Heart right ventricle (tissue), 16 donors: ENCODE data around the gene YY1. TPM values are rescaled to one million over a fixed set of nuclear protein-coding genes. Genes with fewer than 3 reads are reported as not detected.
"Not testable (repeated sequence)": the region's sequence is repeated elsewhere in the genome, so short reads cannot be mapped to it uniquely, and the experiment has no call there.

Source experiments
- ATAC-seq, 8 donors: fragments of 200-7000 bp; cut with Tn5 transposase; one replicate each; pipeline ENCODE4 v1.9.1; 2020; ENCODE audit warnings: mild to moderate bottlenecking in 8 of 8, moderate library complexity in 8 of 8, moderate number of reproducible peaks in 1 of 8
- DNase-seq, 2 donors: peaks; one replicate each; pipeline ENCODE4 v3.0.0-alpha.2; 2020
- H3K27ac ChIP-seq, 10 donors: fragments of 200-600 bp; sonication (generic) in 2 of 10; one replicate each; pipeline versions ENCODE4 v1.5.0 to v1.8.0; 2020 to 2022; ENCODE audit warnings: mild to moderate bottlenecking in 3 of 10
- H3K27me3 ChIP-seq, 7 donors: fragments of 200-600 bp; one replicate each; pipeline ENCODE4 v1.8.0; 2021 to 2022; ENCODE audit warnings: mild to moderate bottlenecking in 2 of 7
- H3K36me3 ChIP-seq, 9 donors: fragments of 200-600 bp; sonication (generic) in 1 of 9; one replicate each; pipeline versions ENCODE4 v1.5.0 to v1.8.0; 2020 to 2022; ENCODE audit warnings: mild to moderate bottlenecking in 2 of 9
- H3K4me1 ChIP-seq, 9 donors: fragments of 200-600 bp; sonication (generic) in 1 of 9; one replicate each; pipeline versions ENCODE4 v1.5.0 to v1.8.0; 2020 to 2022; ENCODE audit warnings: mild to moderate bottlenecking in 4 of 9
- H3K4me3 ChIP-seq, 10 donors: fragments of 200-600 bp; sonication (generic) in 2 of 10; one replicate each; pipeline versions ENCODE4 v1.5.0 to v1.8.0; 2020 to 2022; ENCODE audit warnings: mild to moderate bottlenecking in 7 of 10, moderate library complexity in 2 of 10
- H3K9me3 ChIP-seq, 11 donors: fragments of 200-600 bp in 10 of 11; sonication (generic) in 2 of 11; one replicate each; pipeline versions ENCODE4 v1.5.0 to v1.8.0; 2013 to 2022; ENCODE audit warnings: mild to moderate bottlenecking in 2 of 11, control low read depth in 1 of 11, moderate library complexity in 1 of 11
- CTCF ChIP-seq, 9 donors: fragments of 200-600 bp; sonication (generic) in 2 of 9; IDR thresholded peaks; one replicate each; pipeline versions ENCODE4 v1.5.0 to v1.8.0; 2021 to 2022; ENCODE audit warnings: antibody characterized with exemption in 9 of 9, mild to moderate bottlenecking in 5 of 9, moderate library complexity in 1 of 9
- WGBS, 2 donors: extraction: QIAGEN DNeasy Blood & Tissue Kit; methylation state at CpG; one replicate each; pipeline ENCODE4 v1.1.7; 2013; ENCODE audit warnings: inconsistent platforms in 1 of 2; 5-methylcytosine and 5-hydroxymethylcytosine counted together
- intact Hi-C, 10 donors: fragments of 100-400 bp; cut with DNase I; formaldehyde crosslinking; loops; one replicate each; pipeline versions ENCODE4 v1.11.1 to v1.14.2; 2022
- polyA plus RNA-seq, 2 donors: library from polyadenylated mRNA; stranded (reverse); fragments of 200-250 nt; gene quantifications; one replicate each; pipeline ENCODE4 v1.2.3, GENCODE V29; 2013
- total RNA-seq, 10 donors: library from RNA; stranded (reverse); fragmentation: NEBNext Ultra II Directional in 3 of 10; extraction: Animal tissue kit (Norgen Biotek cat#: 25700) in 3 of 10; gene quantifications; one replicate each; pipeline versions ENCODE4 v1.2.1 to v1.2.4, GENCODE V29; 2021 to 2023
- donor health status: Arrhythmogenic right ventricular cardiomyopathy.
- donor health status: ischemic (EF 13 %, LVEDD 7.1; RV severe dilation, severe dysfunction).
- donor health status: healthy with polysubstance abuse.
- donor health status: DM: no; HTN: yes; CAD: no.
- donor health status: DM: no; HTN: no; CAD: no.
- donor health status: ischemic (EF 25% LVEDD 6.9; RV normal size, moderate dysfunction).
- donor health status: ischemic (EF 25% LVEDD 5.7; RV mildly dilated, moderate dysfunction).
- donor health status: healthy.
- donor health status: DM: yes; HTN: yes; CAD: no.
- donor health status: Ischemic cardiomyopathy.
- donor health status: ischemic (EF 35%, LVEDD 5.7; RV mildly dilated, moderate dysfunction).
- donor health status: nonischemic (EF 11% LVEDD 7.7; RV severe dilation, severe dysfunction).
- donor health status: DM: yes; HTN: yes; CAD: no.
- donor health status: PGD.
- donor health status: ischemic (EF 29% LVEDD 5.4; RV normal size, mild dysfunction).
- donor health status: nonischemic (EF 23%, LVEDD 6.1; RV moderate dilation, normal function).

The YY1 gene
- total and polyA plus RNA-seq, 12 donors = 17.6 to 58.3 (median 47.9) TPM

GRCh38 chr14:100307766-100308426 lies 69.0 kb downstream of the YY1 start:
- Histone ChIP-seq H3K4me3 (peak overlapping the region in 8 of 10 donors; percentile 66 to 99 (median 93)), H3K9me3 (no peaks in the 10 kb centered on the region), H3K36me3 (no peaks in the 10 kb centered on the region), H3K4me1 (peaks cover 4 to 66% (median 44%) of the 10 kb centered on the region in 9 donors), H3K27me3 (no peaks in the 10 kb centered on the region), H3K27ac (peak overlapping the region in 8 of 10 donors; percentile 88 to 95 (median 92))
- intact Hi-C loops = loop anchor here in 9 of 10 donors (2.0 to 10.0 kb wide), 5 partner anchors 64 to 69 kb away; partner anchors contain the start of gene WDR25 (in 7 of the 9)
- ATAC-seq (no peak), DNase-seq (no peak)
- 87 to 88% methylated on average over 5 of the region's 5 CpGs for WGBS, 2 donors
- no peak for TF ChIP-seq CTCF (IDR thresholded peaks at IDR 0.05)

- not testable (repeated sequence) for ATAC-seq
- peak overlapping the region in 6 of 10 donors; percentile 13 to 94 (median 47) for H3K27ac ChIP-seq
Measured at GRCh38 chr14:100308427-100308792, 69.5 kb downstream of the YY1 start.

GRCh38 chr14:100309028-100309737 lies 70.2 kb downstream of the YY1 start:
- H3K27ac ChIP-seq = peak overlapping the region in 9 of 10 donors; percentile 4 to 62 (median 39)
- WGBS, 2 donors = 61 to 65% methylated on average over 8 of the region's 8 CpGs
- peaks cover 4 to 63% (median 46%) of the 10 kb centered on the region in 9 donors for H3K4me1 ChIP-seq
- H3K9me3 ChIP-seq = no peaks in the 10 kb centered on the region
- H3K36me3 ChIP-seq = no peaks in the 10 kb centered on the region
- no peak for TF ChIP-seq CTCF (IDR thresholded peaks at IDR 0.05)
- H3K27me3 ChIP-seq = no peaks in the 10 kb centered on the region
- peak in 1 of 8 donors; percentile 33 for ATAC-seq
- H3K4me3 ChIP-seq = no peak overlapping the region
- intact Hi-C loops = loop anchor here in 8 of 10 donors (5.0 to 10.0 kb wide), 4 partner anchors 63 to 68 kb away; partner anchors contain the start of gene WDR25 (in 6 of the 8)
- DNase-seq = no peak

More at GRCh38 chr14:100308427-100308792, 69.5 kb downstream of the YY1 start:
- H3K9me3 ChIP-seq, H3K4me3 ChIP-seq, DNase-seq, H3K36me3 ChIP-seq, H3K27me3 ChIP-seq: not testable (repeated sequence)
- intact Hi-C loops = loop anchor here in 8 of 10 donors (5.0 to 10.0 kb wide), 4 partner anchors 64 to 69 kb away; partner anchors contain the start of gene WDR25 (in 6 of the 8)
- H3K4me1 ChIP-seq = peaks cover 4 to 68% (median 46%) of the 10 kb centered on the region in 9 donors
- 81 to 90% methylated on average over 6 of the region's 6 CpGs for WGBS, 2 donors

GRCh38 chr14:100312110-100312876 lies 73.3 kb downstream of the YY1 start:
- H3K27me3 ChIP-seq, DNase-seq, H3K4me3 ChIP-seq, intact Hi-C loops, H3K27ac ChIP-seq, H3K9me3 ChIP-seq, ATAC-seq, H3K36me3 ChIP-seq: not testable (repeated sequence)
- WGBS, 2 donors = 33 to 34% methylated on average over 18 of the region's 18 CpGs
- H3K4me1 ChIP-seq = peaks cover 1 to 41% (median 22%) of the 10 kb centered on the region in 9 donors

DNA sequence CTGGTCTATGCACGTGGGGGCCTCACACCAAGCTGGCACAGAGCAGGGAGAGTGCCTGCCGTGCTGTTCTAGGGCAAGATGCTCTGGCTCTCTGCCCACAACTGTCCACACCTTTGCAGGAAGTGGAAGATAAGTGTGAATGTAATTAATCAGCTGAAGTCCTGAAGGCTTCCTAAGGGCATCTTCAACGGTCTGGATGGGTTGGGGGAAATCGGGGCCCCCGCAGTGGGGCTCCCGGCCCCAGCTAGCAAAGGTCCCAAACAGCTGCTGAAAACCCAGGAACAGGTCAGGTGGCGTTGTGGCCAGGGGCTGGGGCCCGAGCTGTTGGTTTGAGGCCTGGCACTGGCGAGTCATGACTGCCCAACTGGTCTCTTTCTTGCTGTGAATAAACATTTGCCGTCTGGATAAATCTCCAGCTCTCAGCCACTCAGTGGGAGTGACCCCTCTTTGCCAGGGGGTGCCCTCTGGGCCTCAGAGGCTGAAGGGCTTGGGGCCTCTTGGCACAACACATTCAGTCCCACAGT lies 74.0 kb downstream of the YY1 start:
- WGBS, 2 donors = 40 to 41% methylated on average over 10 of the region's 10 CpGs
- Histone ChIP-seq H3K9me3 (no peaks in the 10 kb centered on the region), H3K4me3 (no peak overlapping the region), H3K27me3 (no peaks in the 10 kb centered on the region), H3K27ac (no peak overlapping the region), H3K36me3 (no peaks in the 10 kb centered on the region), H3K4me1 (peaks cover 0 to 40% (median 22%) of the 10 kb centered on the region in 9 donors)
- DNase-seq (no peak), ATAC-seq (no peak)
- intact Hi-C loops = no loop called here
- no peak for TF ChIP-seq CTCF (IDR thresholded peaks at IDR 0.05)
